Glutamatergic neuron (in vitro differentiated cells): ENCODE measurements around the gene CNDP2. TPM values are rescaled to one million over a fixed set of nuclear protein-coding genes. Genes with fewer than 3 reads are reported as not detected.

ENCODE experiments used
- DNase-seq: peaks from one replicate; pipeline ENCODE4 v3.0.0; 2022
- H3K27ac Mint-ChIP-seq: one replicate; pipeline ENCODE4 v1.8.0; 2020; ENCODE audit warnings: mild to moderate bottlenecking, mixed read lengths, inconsistent platforms; ENCODE audit not compliant: unreplicated experiment
- H3K27me3 Mint-ChIP-seq: one replicate; pipeline ENCODE4 v1.8.0; 2020; ENCODE audit warnings: mild to moderate bottlenecking, moderate library complexity, mixed read lengths, inconsistent platforms; ENCODE audit not compliant: unreplicated experiment
- H3K36me3 Mint-ChIP-seq: one replicate; pipeline ENCODE4 v1.8.0; 2020; ENCODE audit warnings: mild to moderate bottlenecking, mixed read lengths, inconsistent platforms; ENCODE audit not compliant: unreplicated experiment
- H3K4me1 Mint-ChIP-seq: one replicate; pipeline ENCODE4 v1.8.0; 2020; ENCODE audit warnings: mild to moderate bottlenecking, low read depth, mixed read lengths, inconsistent platforms; ENCODE audit not compliant: unreplicated experiment
- H3K4me3 Mint-ChIP-seq: one replicate; pipeline ENCODE4 v1.8.0; 2020; ENCODE audit warnings: mild to moderate bottlenecking, mixed read lengths, inconsistent platforms; ENCODE audit not compliant: unreplicated experiment
- H3K9me3 Mint-ChIP-seq: one replicate; pipeline ENCODE4 v1.8.0; 2020; ENCODE audit warnings: mild to moderate bottlenecking, moderate library complexity, mixed read lengths, inconsistent platforms; ENCODE audit not compliant: unreplicated experiment
- CTCF ChIP-seq: fragments of 200-600 bp; sonication (generic); IDR thresholded peaks from one replicate; pipeline ENCODE4 v1.5.0; 2021; ENCODE audit not compliant: partially characterized antibody, unreplicated experiment
- total RNA-seq: library from RNA; stranded (reverse); fragmentation: NEBNext Ultra II Directional; extraction: Animal tissue kit (Norgen Biotek cat#: 25700); gene quantifications from one replicate; pipeline ENCODE4 v1.2.1, GENCODE V29; 2021; ENCODE audit not compliant: unreplicated experiment

The CNDP2 gene
- total RNA-seq, 1 donor from 2014 or later: 123 TPM

GRCh38 chr18:74503137-74503536, 7.0 kb downstream of the CNDP2 start:
- H3K27ac Mint-ChIP-seq: peak overlapping the region; percentile 1
- no peak for DNase-seq
- H3K36me3 Mint-ChIP-seq: no peaks in the 10 kb centered on the region
- peaks cover 2% of the 10 kb centered on the region for H3K27me3 Mint-ChIP-seq
- no peak overlapping the region for H3K4me3 Mint-ChIP-seq
- peaks cover 5% of the 10 kb centered on the region for H3K9me3 Mint-ChIP-seq
- no peak for TF ChIP-seq CTCF
- H3K4me1 Mint-ChIP-seq: peaks cover 7% of the 10 kb centered on the region

DNA sequence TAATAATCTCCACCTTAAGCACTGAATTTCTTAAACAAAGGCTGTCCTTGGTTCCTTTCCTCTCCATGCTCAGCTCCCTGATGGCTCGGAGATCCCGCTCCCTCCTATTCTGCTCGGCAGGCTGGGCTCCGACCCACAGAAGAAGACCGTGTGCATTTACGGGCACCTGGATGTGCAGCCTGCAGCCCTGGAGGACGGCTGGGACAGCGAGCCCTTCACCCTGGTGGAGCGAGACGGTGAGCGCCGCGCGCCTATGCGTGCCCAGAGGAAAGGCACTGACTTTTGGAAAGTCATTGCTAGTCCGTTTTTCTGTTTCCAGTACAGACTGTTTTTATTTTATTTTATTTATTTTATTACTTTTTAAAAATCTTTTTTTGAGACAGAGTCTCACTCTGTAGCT, 9.6 kb downstream of the CNDP2 start:
- no peaks in the 10 kb centered on the region for H3K36me3 Mint-ChIP-seq
- H3K27ac Mint-ChIP-seq: no peak overlapping the region
- no peak overlapping the region for H3K4me3 Mint-ChIP-seq
- no peak for DNase-seq
- peaks cover 5% of the 10 kb centered on the region for H3K9me3 Mint-ChIP-seq
- TF ChIP-seq CTCF: no peak
- peaks cover 8% of the 10 kb centered on the region for H3K27me3 Mint-ChIP-seq
- no peaks in the 10 kb centered on the region for H3K4me1 Mint-ChIP-seq

DNA sequence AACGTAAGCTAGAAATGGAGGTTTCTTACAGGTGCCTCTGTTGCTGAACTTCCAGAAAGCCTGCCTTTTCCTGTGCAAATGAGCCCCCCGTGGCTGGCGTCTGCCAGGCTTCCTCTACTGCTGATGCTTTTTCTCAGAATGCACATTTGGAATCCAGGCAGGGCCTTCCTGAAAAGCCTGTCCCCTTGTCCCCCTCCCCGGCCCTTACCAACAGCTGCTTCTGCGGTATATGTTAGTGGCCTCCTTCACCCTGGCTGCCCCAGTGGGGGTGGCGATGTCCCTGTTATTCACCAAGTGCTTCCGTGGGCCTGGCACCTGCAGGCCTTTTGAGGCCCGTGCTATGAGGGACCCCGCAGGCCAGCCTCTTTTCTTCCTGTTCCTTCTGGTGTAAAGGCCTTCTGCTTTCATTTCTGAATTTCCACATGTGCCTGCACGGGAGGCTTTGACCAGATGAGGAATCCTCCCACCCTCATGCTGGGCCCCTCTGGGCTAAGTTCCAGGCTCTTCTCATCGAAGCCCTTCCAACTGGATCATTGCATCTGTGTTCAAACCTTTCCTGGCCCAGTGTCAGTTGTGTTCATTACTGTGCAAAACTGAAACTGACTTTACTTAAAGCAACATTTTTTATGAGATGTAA, 10.4 kb downstream of the CNDP2 start:
- no peak for TF ChIP-seq CTCF
- no peak for DNase-seq
- no peaks in the 10 kb centered on the region for H3K36me3 Mint-ChIP-seq
- no peak overlapping the region for H3K27ac Mint-ChIP-seq
- no peaks in the 10 kb centered on the region for H3K4me1 Mint-ChIP-seq
- peaks cover 8% of the 10 kb centered on the region for H3K27me3 Mint-ChIP-seq
- H3K9me3 Mint-ChIP-seq: peaks cover 2% of the 10 kb centered on the region
- H3K4me3 Mint-ChIP-seq: no peak overlapping the region

- no peak for DNase-seq
- H3K4me3 Mint-ChIP-seq: no peak overlapping the region
- no peaks in the 10 kb centered on the region for H3K36me3 Mint-ChIP-seq
These were observed 11.1 kb downstream of the CNDP2 start for GRCh38 chr18:74507097-74507881.

More at GRCh38 chr18:74507097-74507881, 11.1 kb downstream of the CNDP2 start:
- Mint-ChIP-seq H3K4me1 (no peaks in the 10 kb centered on the region), H3K27ac (peak overlapping the region; percentile 38), H3K27me3 (peaks cover 8% of the 10 kb centered on the region), H3K9me3 (peaks cover 2% of the 10 kb centered on the region)
- TF ChIP-seq CTCF: no peak
